Fibroblast of skin of abdomen (primary cell): Measurements from ENCODE around the gene PEPD.

Experiments used
- DNase-seq: peaks from one replicate; pipeline ENCODE4 v3.0.0-alpha.2; 2013

PEPD gene

GRCh38 chr19:33437821-33438671, 83.5 kb downstream of the PEPD start:
- no peak for DNase-seq

GRCh38 chr19:33437393-33437820, 84.2 kb downstream of the PEPD start:
- DNase-seq, result no peak

- DNase-seq, result no peak
These were observed 84.9 kb downstream of the PEPD start for GRCh38 chr19:33436360-33437345.

DNA sequence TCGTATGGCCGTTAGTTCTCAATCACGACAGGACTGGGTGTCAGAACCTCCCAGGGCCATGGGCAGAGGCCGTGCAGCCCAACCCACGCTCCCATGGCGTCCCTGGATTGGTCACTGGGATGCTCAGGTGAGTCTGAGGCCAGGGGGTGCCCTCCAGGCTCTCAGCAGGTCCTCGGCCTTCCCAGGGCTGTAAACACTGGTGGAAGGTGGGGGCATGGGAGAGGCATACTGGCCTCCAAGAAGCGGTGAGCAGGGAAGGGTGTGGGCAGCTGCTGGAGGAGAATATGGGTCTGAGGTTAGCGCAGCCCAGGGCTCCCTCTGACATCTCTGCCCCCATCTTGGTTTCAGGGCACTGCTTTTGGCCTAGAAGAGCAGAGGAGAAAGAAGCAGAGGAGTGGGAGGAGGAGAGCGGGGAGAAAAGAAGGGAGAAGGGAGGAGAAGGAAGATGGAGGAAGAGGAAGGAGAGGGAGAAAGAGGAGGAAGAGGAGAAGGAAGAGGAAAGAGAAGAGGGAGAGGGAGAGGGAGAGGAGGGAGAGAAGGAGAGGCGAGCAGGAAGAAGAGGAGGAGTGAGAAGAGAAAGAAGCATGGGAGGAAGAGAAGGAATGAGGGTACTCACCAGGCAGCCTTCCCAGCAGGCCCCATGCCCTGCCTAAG, 85.8 kb downstream of the PEPD start:
- DNase-seq, result no peak

DNA sequence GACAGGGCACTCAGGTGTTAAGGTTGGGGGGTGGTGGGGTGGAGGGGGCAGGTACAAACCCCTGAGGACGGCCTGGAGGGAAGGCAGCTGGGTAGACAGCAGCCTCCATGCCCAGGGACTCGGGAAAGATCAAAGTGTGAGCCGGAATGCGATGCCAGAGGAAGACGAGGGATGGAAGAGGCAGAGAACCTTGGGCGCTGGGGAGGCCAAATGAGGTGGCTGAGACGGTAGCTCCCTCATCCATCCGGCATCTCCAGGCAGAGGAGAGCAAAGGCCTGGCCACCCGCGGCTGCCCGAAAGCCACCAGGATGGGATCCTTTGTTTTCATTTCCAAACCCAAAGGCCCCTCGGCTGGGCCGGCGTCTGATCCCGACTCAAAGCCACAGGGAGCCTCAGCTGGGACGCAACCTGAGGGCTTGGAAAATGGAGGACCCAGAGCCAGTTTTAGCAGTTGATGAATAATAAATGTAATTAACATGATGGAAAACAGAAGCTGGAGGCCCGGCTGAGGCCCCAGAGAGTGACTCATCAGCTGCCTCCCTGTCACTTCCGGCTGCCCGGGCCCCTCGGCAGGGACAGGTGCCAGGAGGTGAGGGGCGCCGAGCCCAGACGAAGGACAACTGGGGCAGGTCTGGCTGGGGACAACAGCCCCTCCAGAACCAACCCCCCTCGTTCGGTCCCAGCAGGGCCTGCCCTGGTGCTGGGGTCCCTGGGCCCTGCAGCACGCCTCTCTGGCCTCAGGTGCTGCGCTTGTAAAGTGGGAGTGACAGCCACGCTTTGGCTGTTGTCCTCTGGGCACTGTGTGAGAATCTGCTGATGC, 86.5 kb downstream of the PEPD start:
- peak; percentile 44 for DNase-seq

DNA sequence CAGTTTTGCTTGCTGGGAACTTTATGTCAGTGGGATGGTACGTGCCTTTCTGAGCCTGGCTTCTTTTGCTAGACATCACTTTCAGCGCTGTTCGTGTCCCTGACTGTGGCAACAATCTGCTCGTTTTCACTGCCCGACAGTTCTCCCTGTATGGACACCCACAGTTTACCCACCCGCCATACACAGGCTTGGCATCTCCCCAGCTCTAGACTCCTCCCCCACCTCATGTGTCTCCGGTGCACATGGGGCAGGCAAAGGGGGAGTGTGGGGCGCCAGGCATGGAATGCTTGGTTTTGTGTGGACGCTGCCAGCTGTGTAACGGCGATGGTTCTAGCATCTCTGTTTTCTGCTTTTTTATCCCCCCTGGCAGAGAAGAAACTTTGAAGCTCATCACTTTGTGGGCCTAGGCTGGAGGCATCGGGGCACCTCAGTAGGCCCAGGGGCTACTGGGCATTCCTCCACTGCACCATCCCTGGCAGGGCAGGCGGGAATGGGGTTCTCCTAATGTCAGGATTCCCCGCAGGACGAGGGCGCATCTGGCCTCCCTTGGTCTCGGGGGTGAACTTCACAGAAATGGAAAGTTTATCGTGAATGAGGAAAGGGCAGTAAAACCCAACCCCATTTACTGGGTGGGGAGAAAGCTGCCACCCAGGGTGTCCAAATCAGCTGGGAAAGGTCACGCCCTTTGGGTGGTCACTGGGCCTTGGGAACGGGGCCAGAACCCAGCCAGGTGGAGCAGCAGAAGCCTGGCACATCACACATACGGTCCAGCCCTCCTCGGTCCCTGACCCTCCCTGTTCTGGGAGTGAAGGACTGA, 87.3 kb downstream of the PEPD start:
- no peak for DNase-seq

DNA sequence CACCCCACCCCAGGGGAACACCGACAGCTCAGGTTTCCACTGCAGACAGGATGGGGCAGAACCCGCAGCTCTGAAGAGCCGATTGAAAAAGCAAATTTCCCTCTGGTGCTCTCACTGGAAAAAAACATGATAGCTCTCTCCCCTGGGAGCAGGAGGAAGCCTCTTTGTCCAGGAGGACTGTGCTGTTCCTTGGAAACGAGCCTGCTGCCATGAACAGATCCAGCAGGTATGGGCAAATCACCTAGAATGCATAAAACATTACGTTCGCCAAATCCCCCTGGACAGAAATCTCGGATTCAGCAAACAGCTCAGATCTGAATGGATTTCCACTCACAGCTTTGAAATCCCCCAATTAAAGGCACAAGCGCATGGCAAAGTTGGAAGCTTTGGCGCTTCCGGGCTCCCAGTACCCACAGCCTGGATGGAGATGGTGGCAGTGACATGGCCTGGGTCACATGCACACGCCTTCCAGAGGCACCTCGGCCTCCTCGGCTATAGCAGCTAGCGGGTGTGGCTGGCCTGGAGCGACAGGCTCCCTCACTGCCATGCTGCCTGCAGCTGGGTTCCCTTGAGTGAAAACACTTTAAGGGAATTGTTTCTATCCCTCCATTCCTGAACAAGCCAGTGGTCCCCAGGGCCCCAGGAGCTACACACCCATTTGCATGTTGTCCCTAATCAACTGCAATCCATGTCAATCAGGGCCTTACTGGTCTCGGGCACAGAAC, 89.0 kb downstream of the PEPD start:
- DNase-seq, result no peak

- no peak for DNase-seq
These were observed 89.6 kb downstream of the PEPD start for GRCh38 chr19:33432015-33432414.

DNA sequence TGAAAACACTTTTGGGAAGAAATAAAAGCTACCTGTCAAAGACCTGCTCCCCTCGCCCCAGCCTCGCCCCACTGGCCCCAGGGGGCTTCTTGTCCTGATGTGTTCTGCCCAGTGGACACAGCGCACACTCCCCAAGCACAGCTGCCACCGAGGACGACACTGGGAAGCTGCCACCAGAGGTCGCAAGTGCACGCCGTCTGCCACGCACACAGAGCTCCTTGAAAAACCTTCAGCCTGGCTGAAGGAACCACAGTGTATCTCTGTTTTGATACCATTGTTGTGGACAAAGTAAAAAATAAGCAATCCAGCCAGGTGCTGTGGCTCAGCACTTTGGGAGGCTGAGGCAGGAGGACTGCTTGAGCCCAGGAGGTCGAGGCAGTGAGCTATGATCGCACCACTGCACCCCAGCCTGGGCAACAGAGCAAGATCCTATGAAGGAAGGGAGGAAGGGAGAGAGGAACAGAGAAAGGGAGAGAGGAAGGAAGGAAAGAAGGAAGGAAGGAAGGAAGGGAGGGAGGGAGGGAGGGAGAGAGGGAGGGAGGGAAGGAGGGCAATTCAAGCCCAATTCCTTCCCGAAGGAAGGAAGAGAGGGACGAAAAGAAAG, 90.8 kb downstream of the PEPD start:
- DNase-seq, result peak; percentile 52

- DNase-seq, result no peak
These were observed 91.5 kb downstream of the PEPD start for GRCh38 chr19:33429891-33430673.

DNA sequence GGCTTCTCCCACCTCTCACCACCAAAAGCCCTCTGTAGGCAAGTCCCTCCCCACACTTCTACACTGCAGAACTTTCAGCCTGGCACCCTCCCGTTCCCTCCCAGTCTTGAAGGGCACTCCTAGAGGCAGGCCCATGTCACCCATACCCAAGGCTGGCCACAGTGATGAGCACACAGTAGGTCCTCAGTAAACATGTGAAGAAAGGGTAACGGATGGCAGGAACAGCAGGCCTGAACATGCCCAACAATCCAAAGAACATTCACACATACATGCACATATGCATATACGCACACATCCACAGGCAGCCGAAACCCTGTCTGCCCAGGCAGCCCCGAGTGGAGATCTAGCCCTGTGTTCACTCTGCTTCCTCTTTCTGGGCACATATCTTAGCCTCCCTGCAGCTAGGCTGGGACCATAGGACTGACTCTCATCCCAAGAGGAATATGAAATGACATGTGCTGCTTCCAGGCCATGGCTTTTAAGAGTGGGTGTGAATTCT, 92.9 kb downstream of the PEPD start:
- no peak for DNase-seq

DNA sequence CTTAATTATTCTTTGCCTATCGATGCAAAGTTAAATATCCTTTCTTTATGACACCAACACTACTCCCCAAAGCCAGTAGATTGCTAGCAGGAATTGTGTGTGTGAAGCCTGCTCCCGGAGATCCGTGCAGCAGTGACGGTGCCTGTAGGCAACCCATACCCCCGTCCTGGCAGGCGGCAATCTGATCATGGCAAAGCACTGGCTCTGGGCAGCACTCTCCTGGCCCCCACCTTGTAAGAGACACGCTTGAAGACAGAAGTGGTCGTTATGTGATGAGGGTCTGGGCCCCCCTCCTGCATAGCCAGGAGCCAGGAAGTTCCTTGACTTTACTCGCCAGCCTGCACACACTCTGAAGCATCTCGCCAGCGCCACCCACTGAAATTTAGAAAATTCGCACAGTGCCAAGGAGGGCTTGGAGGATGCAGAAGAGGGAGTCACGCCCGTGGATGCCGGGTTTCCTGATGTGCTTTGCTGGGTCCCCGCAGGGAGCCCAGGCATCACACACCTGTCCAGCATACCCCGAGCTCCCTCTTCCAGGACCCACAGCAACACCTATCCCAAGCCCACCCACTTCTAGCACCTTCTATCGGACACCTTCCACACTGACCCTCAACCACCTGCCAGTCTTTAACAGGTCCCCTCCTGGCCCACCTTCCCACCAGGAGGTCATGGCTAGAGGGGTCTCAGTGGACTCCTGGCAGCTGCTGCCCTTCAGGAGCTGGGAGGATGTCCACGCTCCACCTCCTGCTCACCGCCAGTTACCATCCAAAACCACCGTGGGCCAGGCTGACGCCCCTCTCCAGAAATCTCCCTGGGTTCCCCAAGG, 93.6 kb downstream of the PEPD start:
- DNase-seq, result no peak

DNA sequence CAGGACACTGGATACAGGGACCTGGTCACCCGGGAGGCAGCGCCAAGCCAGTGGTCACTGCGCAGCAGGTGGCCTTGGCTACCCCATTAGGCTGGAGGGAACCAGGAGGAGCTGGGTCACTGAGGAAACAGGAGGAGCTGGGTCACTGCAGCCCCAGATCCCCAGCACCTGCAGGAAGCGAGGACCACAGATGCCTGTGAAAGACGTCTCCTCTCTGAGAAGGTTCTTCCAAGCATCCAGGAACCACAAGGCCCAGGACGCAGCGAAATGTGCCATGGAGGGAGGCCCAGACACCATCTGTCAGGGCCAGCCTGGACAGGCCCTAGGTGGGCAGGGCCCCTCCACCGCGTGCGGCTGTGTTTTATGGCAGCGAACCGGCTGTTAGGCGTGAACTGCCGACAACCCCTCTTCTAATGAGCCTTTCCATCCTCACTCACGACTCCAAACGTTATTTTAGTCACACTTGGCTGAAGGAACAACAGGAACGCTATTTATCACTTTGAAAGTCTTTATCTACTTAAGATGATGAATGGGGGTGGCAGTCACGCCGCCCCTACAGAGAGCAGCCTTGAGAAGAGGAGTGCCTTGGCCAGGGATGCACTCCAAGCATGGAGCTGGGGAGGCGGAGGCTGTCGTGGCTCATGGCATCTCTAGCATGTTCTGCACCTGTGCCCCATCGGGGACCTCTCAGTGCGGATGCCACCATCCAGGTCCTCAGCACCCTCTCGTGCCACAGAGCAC, 94.8 kb downstream of the PEPD start:
- no peak for DNase-seq

GRCh38 chr19:33424181-33424580, 97.4 kb downstream of the PEPD start:
- DNase-seq, result no peak

- DNase-seq, result no peak
These were observed 99.0 kb downstream of the PEPD start for GRCh38 chr19:33422369-33423180.

DNA sequence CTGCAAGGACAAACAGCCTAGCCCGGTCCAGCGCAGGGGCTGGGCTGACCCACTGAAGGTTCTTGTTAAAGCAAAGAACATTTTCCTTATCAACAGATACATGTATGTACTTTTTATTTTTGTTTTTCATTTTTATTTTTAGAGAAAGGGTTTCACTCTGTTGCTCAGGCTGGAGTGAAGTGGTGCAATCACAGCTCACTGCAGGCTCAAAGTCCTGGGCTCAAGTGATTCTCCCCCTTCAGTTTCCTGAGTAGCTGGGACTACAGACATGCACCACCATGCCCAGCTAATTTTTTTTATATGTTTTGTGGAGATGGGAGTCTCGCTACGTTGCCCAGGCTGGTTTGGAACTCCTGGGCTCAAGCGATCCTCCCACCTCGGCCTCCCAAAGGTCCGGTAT, 100.2 kb downstream of the PEPD start:
- DNase-seq, result no peak
